NCI-H460 (cell line): ENCODE results near the gene COMMD10. TPM values are rescaled to one million over a fixed set of nuclear protein-coding genes. Genes with fewer than 3 reads are reported as not detected.

Experiments
- DNase-seq: peaks from one replicate; pipeline ENCODE4 v3.0.0-alpha.2; 2016; ENCODE audit warnings: low read depth; ENCODE audit errors: extremely low read depth
- total RNA-seq: library from RNA; depleted of rRNA; stranded (reverse); fragments of >200 nt; shearing (Covaris generic); gene quantifications from 2 replicates; pipeline ENCODE4 v1.2.3, GENCODE V29; 2014

COMMD10 gene
- total RNA-seq, 1 experiment from 2014 or later = 73.3 TPM

DNA sequence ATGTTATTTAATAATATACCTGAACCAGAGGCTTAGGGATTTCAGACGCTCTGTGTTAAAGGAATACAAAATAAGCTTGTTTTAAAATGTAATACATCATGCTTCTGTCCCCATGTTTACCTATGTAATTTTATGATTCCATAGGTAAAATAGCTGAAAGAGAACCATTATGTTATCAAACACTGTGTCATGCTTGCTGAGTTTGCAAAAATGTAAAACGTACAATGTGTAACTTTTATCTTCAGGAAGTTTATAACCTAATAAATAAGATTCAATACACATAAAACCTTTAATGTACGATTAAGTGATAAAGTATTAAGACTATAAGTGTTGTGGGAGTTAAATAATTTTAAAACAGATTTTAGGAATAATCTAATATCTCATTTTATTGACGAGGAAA is 94.1 kb downstream of the COMMD10 start:
- DNase-seq = no peak

DNA sequence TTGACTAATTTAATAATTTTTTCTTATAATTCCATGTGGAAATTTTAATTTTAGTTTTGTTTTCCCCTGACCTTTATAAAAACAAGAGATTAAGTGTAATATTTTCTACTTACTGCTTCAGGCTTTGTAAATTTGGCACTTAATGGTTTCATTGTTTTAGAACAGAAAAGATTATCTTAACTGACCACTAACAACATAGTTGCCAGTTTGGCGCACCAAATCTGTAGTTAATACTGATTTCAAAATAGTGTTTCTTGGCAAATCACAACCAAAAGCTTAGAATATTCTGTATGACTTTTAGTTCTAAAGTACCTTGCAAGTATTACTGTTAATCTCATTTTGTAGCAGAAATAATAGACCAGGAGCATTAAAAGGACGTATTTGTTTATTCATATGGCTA is 124.3 kb downstream of the COMMD10 start:
- no peak for DNase-seq

DNA sequence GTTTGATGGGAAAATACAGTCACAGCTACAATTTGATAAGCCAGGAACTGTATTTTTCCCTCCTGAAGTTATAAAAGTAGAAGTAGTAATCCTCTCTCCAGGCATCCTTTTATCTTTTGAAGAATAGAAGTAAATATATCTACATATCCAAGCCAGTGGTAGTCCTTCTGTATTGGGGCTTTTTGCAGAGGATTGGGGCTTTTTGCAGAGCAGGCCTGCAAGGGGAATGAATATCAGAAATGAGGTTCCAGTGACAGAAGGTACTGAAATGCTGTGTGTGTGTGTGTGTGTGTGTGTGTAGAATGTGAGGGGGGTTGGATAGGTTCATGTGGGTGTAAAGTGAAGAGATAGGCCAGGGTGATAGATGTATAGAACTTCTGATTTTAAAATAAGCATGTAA is 127.4 kb downstream of the COMMD10 start:
- no peak for DNase-seq

DNA sequence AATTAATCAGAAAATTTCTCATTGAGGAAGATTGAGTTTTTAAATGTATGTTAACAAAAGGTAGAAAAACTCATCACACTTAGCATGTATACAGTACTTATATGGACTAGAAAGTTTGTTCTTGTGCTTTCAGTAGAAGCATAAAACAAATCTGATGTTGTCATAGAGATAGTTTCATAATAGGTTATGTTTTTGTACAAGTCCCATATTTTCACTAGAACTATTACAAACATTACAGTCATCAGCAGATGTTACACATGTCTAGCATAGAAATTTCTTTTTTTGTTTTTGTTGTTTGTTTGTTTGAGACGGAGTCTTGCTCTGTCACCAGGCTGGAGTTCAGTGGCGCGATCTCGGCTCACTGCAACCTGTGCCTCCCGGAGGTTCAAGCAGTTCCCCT is 131.4 kb downstream of the COMMD10 start:
- no peak for DNase-seq

DNA sequence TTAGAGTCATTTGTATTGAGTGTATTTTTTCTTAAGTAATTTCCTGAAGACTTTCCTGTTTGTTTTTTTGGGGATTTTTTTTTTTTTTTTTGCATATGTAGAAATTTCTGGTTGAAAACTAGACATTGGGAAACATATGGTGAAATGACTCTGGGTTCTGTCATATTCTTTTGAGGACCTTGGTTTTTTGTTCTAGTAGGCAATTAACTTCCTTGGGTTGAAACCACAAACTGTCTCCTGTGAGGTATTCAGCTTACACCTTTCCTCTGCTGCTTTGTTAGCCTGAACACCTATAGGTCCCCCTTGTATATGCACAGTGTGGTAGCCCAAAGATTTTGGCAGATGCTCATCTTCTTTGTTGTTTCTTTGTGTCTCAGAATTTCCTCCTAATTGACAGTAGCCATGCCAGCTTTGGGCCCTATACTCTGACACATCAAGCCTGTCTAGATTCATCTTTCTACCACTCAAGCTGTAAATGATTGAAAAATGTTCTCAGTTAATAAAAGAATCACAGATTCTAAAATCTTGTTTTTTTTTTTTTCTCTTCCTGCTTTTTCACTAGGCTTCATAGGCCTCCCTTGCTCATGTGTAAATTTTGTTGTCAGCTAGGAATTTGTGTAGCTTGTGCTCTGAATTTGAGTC is 140.6 kb downstream of the COMMD10 start:
- DNase-seq = no peak

DNA sequence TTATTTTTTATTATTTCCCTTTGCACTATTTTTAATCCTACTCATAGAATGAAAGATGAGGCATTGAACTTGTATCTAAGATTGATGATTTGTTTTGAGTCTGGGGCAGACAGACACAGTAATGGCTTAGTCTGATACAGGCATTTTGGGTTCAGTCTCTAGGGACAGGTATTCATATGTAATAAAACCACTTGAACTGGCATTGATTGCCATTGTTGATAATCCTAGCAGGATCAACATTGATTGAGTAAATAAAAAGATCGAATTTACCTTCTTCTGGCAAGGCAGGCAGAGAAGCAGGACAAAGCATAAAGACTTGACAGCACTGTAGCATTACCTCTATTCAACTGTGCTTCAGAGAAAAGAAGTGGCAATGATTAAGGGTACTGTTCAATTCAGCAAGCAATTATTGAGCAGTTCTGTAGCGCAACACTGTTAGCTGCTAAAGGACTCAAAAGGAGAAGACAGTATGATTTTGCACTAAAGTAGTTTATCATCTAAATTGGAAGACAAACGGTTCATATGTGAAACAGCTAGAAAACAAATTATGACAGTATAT is 144.4 kb downstream of the COMMD10 start:
- DNase-seq = no peak

DNA sequence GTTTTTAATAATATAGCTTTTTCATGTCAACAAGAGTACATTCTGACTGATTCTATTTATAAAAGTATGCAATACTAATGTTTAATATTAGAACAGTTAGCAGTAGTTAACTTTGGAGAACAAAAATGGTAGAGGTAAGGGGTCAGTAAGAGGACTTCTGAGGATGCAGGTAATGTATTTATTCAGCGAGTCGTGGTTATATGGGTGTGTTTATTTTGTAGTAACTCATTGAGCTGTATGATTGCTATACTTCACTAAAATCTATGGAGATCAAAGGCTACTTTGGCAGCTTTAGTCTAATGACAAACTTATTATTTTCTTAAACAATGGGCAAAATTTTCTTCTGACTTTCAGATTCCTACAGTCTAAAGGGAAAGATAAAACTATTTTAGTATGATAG is 146.5 kb downstream of the COMMD10 start:
- no peak for DNase-seq

DNA sequence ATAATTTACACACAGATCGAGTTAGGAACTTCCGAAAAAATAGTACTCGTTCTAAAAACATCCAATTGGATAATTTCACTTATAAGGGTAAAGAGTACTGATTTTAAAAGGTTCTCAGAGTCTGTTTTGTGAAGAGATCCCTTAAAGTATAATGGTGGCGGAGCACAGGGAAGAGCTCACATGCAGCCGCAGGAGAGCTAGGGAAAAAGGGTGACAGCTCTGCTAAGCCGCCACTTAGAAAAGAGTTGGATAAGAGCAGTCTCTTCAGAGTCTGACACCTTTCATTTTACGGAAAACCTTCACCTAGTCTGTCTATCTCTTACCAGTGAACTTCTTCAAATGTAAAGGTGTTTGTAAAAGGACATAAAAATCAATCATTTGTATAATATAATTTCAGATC is 149.9 kb downstream of the COMMD10 start:
- no peak for DNase-seq

DNA sequence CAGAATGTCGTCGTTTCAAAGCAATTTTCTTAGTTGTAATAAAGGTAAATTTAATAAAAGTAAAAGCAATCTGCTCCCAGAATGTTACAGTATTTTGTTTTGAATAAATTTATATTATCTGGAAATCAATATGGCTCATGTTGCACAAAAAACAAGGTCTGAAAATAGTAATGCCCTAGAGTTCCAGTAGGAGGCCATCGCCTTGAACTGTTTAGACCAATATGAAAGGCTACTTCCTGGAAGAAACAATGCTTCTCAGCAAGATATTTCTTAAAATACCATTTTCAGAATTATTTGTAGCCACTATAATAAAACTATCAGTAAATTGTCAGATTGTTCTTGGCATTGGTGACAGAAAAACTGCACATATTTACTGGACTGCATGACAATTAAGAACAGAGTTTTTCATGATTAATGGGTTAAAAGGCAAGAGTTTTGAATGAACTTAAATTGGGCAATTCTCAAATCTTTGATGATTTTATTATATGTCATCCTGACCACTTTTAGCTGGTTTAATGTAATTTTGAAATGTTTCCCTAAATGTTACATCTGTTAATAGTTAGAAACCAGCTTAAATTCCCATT is 153.2 kb downstream of the COMMD10 start:
- DNase-seq = no peak

DNA sequence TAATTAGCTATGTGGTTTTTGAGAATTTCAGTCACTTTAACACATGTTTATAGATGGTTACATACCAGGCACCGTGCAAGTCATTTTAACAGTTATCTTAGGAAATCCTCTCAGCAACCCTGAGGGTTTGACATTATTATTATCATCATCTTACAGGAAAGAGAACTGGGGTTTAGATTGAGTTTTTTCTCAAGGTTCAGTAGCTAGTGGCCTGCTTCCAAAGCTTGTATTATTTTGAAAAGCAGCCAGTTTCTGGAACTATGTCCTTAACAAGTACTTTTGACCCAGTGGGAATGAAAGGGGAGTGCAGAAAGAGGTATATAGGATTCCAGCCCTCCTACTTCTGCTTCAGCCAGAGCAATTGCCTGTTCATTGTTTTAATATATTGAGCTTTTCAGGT is 157.5 kb downstream of the COMMD10 start:
- DNase-seq = no peak

DNA sequence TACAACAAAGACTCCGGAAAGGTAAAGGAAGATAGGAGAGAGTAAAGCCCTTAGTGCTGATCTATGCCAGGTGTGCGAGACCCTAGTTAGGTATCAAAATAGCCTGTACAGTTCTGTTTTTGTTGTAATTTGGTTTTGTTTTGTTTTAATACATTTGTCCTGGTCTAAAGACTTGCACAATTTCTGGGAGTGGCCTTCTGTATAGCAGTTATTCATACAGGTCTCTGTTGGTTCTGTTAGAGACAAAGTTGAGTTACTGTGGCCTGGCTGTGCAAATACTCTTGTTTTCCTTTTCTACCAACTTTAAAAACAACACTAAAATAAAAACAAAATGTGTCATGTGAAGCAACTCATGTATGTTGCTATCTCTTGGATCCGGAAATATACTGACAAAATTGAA is 163.6 kb downstream of the COMMD10 start:
- DNase-seq = no peak

DNA sequence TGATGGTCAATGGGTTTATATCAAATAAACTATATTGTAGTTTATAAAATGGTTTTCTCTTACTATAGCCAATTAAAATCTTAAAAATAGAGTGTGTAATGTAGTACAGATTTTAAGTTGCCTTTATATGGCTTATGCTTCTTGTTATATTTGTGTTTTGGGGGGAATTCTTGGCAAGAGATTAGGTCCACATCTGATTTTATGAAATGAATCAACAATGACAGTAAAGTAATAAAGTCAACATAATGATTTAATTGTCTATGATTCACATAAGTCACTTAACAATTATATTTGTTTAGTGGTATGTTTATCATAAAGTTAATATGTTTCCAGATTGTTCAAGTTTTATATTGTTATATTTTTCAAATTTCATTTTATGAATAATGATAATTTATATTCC is 164.8 kb downstream of the COMMD10 start:
- DNase-seq = no peak

DNA sequence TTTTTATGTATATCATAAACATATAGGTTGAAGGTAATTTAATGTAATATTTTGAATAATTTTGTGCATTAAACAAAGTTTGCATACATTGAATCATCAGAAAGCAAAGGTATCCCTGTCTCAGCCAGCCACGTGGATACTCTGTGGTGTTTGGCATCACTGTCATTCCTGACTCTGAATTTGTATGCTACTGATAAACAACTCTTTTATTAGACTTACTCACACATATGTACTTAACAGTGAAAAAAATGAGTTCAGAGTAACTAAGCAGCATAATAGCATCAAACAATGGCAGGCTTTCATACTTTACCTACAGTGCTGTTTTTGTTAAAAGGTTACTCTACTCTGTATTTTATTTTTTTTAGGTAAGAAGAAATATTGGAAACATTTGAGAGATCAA is 171.9 kb downstream of the COMMD10 start:
- no peak for DNase-seq

DNA sequence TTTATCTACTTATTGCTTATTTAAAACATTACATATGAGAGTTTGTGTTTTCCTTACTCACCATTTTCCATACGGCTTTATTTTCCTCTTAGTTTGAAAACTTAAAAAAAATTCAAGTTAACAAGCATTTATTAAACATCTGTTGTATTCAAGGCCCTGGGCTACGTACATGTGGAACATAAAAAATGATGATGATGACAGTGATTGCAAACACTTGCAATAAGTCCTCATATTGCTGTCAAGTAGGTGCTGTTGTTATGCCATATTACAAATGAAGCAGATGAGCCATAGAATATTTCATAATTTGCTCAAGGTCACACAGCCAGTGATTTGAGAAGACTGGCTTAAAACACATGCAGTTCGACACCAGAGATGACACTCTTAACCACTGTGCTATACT is 180.6 kb downstream of the COMMD10 start:
- no peak for DNase-seq

DNA sequence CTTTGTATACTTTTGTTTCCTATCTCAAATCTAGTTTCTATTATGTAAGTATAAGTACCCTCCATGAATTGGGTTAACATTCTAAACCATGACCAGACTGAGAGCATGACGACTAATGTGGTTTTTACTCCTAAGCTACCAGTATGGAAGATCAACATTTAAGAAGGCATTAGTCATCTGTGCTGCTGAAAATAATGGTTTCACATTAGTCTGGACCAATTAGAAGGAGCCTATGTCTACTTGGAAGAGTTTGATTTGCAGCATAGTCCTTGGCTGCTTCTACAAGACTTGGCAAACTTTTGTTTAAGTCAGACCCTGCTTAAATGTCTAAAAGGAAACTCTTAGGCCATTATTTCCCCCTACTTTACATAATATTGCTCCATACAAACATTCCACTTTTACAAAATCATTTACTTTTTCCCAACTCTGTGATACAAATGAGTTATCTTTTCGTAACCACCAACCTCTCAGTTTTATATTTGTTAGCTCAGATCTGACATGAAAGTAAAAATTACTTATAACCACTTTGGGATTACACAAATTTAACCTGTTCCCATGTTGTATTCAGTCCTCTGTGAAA is 186.7 kb downstream of the COMMD10 start:
- no peak for DNase-seq

DNA sequence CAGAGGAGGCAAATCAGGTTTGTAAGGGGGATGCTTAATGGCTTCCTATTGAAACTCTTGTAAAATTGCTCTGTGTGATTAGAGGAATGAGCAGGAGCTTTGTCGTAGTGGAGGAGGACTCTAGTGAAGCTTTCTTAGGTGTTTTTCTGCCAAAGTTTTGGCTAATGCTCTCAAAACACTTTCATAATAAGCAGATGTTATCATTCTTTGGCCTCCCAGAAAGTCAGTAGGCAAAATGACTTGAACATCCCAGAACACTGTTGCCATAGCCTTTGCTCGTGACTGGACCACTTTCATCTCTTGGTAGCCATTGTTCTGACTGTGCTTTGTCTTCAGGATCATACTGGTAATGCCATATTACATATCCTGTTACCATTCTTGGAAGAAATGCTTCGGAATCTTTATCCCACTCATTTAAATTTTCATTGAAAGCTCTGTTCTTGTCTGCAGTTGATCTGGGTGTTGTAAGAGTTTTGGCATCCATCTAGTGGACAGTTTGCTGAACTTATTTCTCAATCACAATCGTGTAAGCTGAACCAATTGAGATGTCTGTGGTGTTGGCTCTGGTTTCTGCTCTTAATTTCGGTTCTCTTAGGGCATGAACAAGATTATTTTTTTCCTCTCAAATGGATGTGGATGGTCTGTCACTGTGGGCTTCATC is 187.6 kb downstream of the COMMD10 start:
- DNase-seq = no peak

DNA sequence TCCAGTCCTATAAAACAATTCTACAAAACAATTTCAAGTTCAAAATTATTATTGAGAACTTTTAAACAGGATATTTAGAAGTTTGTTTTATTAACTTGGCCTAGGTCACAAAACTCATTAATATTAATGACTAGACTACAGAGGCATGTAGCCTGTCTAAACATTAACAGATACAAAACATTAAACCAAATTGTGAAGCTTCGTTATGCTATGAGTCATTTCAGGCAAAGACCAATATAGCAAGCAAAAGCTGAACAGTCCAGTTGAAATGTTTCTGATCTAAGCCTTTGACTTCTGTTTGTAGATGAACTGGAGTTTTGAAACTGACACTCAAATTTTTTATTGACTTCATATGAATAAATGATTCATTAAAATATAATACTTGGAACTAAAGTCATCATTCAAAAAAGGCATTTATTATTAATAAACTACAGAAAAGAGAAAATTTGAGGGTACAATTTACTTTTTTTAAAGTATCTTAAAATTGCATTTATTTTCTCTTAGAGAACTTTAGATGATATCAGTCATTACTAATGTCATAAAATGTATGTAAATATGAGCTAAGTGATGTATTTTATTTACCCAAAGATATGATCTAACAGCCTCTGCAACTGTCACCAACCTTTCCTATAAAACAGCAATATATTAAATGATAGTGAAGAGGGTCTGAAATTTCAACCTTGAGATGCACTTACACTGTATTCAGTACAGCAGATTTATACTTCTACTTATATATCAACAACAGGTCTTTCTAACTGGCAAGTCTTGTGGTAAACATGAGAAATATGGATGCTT is 188.8 kb downstream of the COMMD10 start:
- no peak for DNase-seq

DNA sequence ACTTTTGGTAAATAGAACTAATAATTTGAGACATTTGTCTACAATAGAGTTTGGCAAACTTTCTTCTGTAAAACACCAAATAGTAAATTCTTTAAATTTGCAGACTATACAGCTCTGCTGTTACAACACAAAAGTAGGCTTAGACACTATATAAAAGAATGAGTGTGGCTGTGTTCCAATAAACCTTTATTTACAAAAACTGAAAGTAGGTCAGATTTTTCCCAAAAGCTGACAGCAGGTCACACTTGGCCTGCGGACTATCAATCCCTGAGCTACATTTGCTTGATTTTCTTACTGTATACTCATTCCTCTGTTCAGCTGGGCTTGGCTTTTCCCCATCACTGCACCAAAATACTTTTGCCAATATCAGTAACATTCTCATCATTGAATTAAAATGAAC is 189.4 kb downstream of the COMMD10 start:
- DNase-seq = no peak

DNA sequence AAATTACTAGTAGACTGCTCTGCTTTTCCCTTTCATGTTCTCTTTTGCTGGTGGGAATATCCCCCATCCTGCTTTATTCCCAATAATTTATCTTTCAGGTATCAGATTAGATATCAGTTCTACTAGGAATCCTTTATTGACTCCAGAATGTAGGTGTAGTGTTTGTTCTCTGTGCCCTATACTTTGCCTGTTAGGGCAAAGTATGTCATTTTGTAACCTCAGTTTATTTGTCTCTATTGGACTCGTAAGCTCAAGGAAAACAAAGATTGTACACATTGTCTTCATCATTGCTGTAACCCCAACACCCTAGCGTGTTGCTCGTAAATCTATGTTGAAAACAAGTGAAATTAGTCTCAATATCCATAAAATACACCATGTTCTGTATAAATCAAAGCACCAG is 190.5 kb downstream of the COMMD10 start:
- no peak for DNase-seq

DNA sequence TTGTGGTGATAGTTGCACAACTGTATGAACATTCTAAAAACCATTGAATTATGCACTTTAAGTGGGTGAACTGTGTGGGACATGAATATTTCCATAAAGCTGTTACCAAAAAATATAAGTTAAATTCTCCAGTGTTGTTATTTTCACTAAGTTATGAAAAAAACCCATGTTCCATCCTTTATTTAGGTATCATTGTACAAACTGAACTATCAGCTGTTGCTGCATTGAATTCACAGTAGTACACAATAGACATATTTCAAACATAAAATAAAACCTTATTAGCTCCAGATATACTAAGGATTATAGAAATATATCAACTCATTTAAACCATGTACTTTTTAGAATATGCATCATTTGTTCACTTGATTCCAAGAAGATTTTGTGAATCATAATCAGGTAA is 192.1 kb downstream of the COMMD10 start:
- DNase-seq = no peak
